H1 (cell line): ENCODE results near the gene OCLN. TPM values are rescaled to one million over a fixed set of nuclear protein-coding genes. Genes with fewer than 3 reads are reported as not detected.
"Not testable (repeated sequence)": the region's sequence is repeated elsewhere in the genome, so short reads cannot be mapped to it uniquely, and the experiment has no call there.

ENCODE experiments used
- CTCF ChIA-PET: fragments of 300-600 bp; sonication (Branson Sonifier 250); formaldehyde crosslinking; loops from one replicate; lab custom pipeline; 2021; ENCODE audit not compliant: partially characterized antibody; lab: Charles Lee
- POLR2A ChIA-PET: fragments of 300-600 bp; sonication (Branson Sonifier 250); formaldehyde crosslinking; loops from one replicate; lab custom pipeline; 2021; ENCODE audit warnings: inconsistent platforms; ENCODE audit not compliant: partially characterized antibody; lab: Charles Lee
- DNase-seq, 2 experiments: peaks; one replicate each; pipeline versions ENCODE4 v3.0.0 to v3.0.0-alpha.2; 2010 to 2022; ENCODE audit warnings: low spot score in 2 of 2, low read depth in 1 of 2, mixed read lengths in 1 of 2
- FAIRE-seq: peaks from 2 replicates; lab custom pipeline; 2011; peaks lifted over from hg19 to GRCh38; lab: Jason Lieb, UNC
- H2AFZ ChIP-seq: 2 replicates; pipeline ENCODE4 v1.8.1; 2012; ENCODE audit warnings: low read length, inconsistent platforms
- H2AK5ac ChIP-seq: 2 replicates; pipeline ENCODE4 v1.6.1; 2013; ENCODE audit warnings: low read depth, low read length
- H2BK120ac ChIP-seq: replicated peaks from 2 replicates; pipeline ENCODE3; 2013; ENCODE audit warnings: low read depth, low read length, inconsistent platforms
- H2BK12ac ChIP-seq: 2 replicates; pipeline ENCODE4 v1.6.1; 2013; ENCODE audit warnings: low read depth, low read length
- H2BK15ac ChIP-seq: 2 replicates; pipeline ENCODE4 v1.6.1; 2013; ENCODE audit warnings: low read length
- H2BK20ac ChIP-seq: 2 replicates; pipeline ENCODE4 v1.6.1; 2013; ENCODE audit warnings: low read length
- H2BK5ac ChIP-seq: 2 replicates; pipeline ENCODE4 v1.6.1; 2013; ENCODE audit warnings: low read depth, low read length
- H3K14ac ChIP-seq: 2 replicates; pipeline ENCODE4 v1.6.1; 2013; ENCODE audit warnings: inconsistent platforms; ENCODE audit not compliant: insufficient read length
- H3K18ac ChIP-seq: 2 replicates; pipeline ENCODE4 v1.6.1; 2013; ENCODE audit warnings: low read length; ENCODE audit errors: extremely low read depth
- H3K23ac ChIP-seq: 2 replicates; pipeline ENCODE4 v1.6.1; 2013; ENCODE audit warnings: inconsistent platforms; ENCODE audit not compliant: insufficient read length
- H3K23me2 ChIP-seq: 2 replicates; pipeline ENCODE4 v1.6.1; 2013; ENCODE audit warnings: low read depth, low read length
- H3K27ac ChIP-seq: 2 replicates; pipeline ENCODE4 v1.6.1; 2011; ENCODE audit warnings: low read depth, low read length, inconsistent platforms
- H3K27me3 ChIP-seq, 4 experiments: replicated peaks in 1 of 4; 1 replicate in 1 of 4; 2 replicates in 3 of 4; pipeline versions ENCODE4 v1.6.1 to v1.8.1; 2011 to 2013; ENCODE audit warnings: low read length in 3 of 4, mild to moderate bottlenecking in 3 of 4, inconsistent platforms in 2 of 4, mixed read lengths in 2 of 4, moderate library complexity in 1 of 4; ENCODE audit not compliant: control insufficient read depth in 3 of 4, insufficient read depth in 3 of 4; ENCODE audit errors: extremely low read depth in 1 of 4
- H3K36me3 ChIP-seq, 4 experiments: 2 replicates each; pipeline versions ENCODE4 v1.6.1 to v1.8.1; 2011 to 2013; ENCODE audit warnings: mild to moderate bottlenecking in 4 of 4, low read length in 3 of 4, moderate library complexity in 2 of 4, control low read depth in 1 of 4, inconsistent platforms in 1 of 4; ENCODE audit not compliant: insufficient read depth in 4 of 4, control insufficient read depth in 2 of 4
- H3K4ac ChIP-seq: replicated peaks from 2 replicates; pipeline ENCODE3; 2013; ENCODE audit warnings: low read length, low read depth, mixed read lengths, inconsistent platforms; ENCODE audit not compliant: insufficient read length
- H3K4me1 ChIP-seq, 4 experiments: replicated peaks in 1 of 4; 1 replicate in 1 of 4; 2 replicates in 3 of 4; pipeline versions ENCODE4 v1.6.1 to v1.8.1; 2011 to 2013; ENCODE audit warnings: low read length in 3 of 4, inconsistent platforms in 2 of 4, mixed read lengths in 1 of 4; ENCODE audit not compliant: insufficient read depth in 4 of 4, control insufficient read depth in 3 of 4
- H3K4me2 ChIP-seq, 2 experiments: 2 replicates each; pipeline versions ENCODE4 v1.6.1 to v1.8.1; 2011 to 2013; ENCODE audit warnings: low read depth in 2 of 2, low read length in 2 of 2, control low read depth in 1 of 2, inconsistent platforms in 1 of 2, mild to moderate bottlenecking in 1 of 2; ENCODE audit not compliant: insufficient read depth in 1 of 2
- H3K4me3 ChIP-seq, 4 experiments: fragments of 200-600, 300-600 bp in 1 of 4; sonication (generic), shearing (Covaris generic), sonication (Bioruptor Twin) in 1 of 4; 2 replicates each; pipeline versions ENCODE4 v1.5.1 to v1.8.1; 2011 to 2016; ENCODE audit warnings: low read length in 4 of 4, low read depth in 3 of 4, control low read depth in 2 of 4, inconsistent platforms in 2 of 4, mild to moderate bottlenecking in 2 of 4, mixed read lengths in 1 of 4, moderate library complexity in 1 of 4; ENCODE audit not compliant: insufficient read depth in 2 of 4; ENCODE audit errors: extremely low read depth in 1 of 4
- H3K56ac ChIP-seq: replicated peaks from 2 replicates; pipeline ENCODE3; 2013; ENCODE audit warnings: low read depth, mild to moderate bottlenecking, mixed read lengths, low read length, inconsistent platforms; ENCODE audit not compliant: insufficient read length
- H3K79me1 ChIP-seq: 2 replicates; pipeline ENCODE4 v1.6.1; 2013; ENCODE audit warnings: low read depth, low read length, control low read depth
- H3K79me2 ChIP-seq, 2 experiments: 2 replicates each; pipeline versions ENCODE4 v1.6.1 to v1.8.1; 2012 to 2013; ENCODE audit warnings: low read length in 2 of 2, mild to moderate bottlenecking in 2 of 2, inconsistent platforms in 1 of 2; ENCODE audit not compliant: insufficient read depth in 2 of 2, control insufficient read depth in 1 of 2
- H3K9ac ChIP-seq, 4 experiments: replicated peaks in 1 of 4; 1 replicate in 1 of 4; 2 replicates in 3 of 4; pipeline versions ENCODE4 v1.6.1 to v1.8.1; 2011 to 2013; ENCODE audit warnings: low read depth in 3 of 4, low read length in 3 of 4, control low read depth in 2 of 4, mild to moderate bottlenecking in 2 of 4, moderate library complexity in 2 of 4, inconsistent platforms in 1 of 4; ENCODE audit errors: extremely low read depth in 1 of 4
- H3K9me3 ChIP-seq, 2 experiments: 2 replicates each; pipeline versions ENCODE4 v1.6.1 to v1.8.1; 2012 to 2013; ENCODE audit warnings: mild to moderate bottlenecking in 2 of 2, moderate library complexity in 2 of 2, control low read depth in 1 of 2, inconsistent platforms in 1 of 2, low read depth in 1 of 2, low read length in 1 of 2, mixed read lengths in 1 of 2; ENCODE audit not compliant: insufficient read depth in 2 of 2
- H4K20me1 ChIP-seq, 2 experiments: replicated peaks in 1 of 2; 2 replicates each; pipeline versions ENCODE3 to v1.8.1; 2011 to 2013; ENCODE audit warnings: inconsistent platforms in 2 of 2, low read length in 2 of 2, mild to moderate bottlenecking in 1 of 2; ENCODE audit not compliant: insufficient read depth in 2 of 2, control insufficient read depth in 1 of 2
- H4K5ac ChIP-seq: 2 replicates; pipeline ENCODE4 v1.6.1; 2013; ENCODE audit warnings: low read length, low read depth, mixed read lengths, inconsistent platforms; ENCODE audit not compliant: insufficient read length
- H4K8ac ChIP-seq: 2 replicates; pipeline ENCODE4 v1.8.0; 2013; ENCODE audit warnings: mild to moderate bottlenecking, moderate library complexity, low read length, inconsistent platforms; ENCODE audit not compliant: insufficient read depth; ENCODE audit errors: extremely low read depth
- H4K91ac ChIP-seq: replicated peaks from 2 replicates; pipeline ENCODE3; 2013; ENCODE audit warnings: low read length, mixed read lengths, inconsistent platforms; ENCODE audit not compliant: insufficient read length
- POLR2AphosphoS5 ChIP-seq: IDR thresholded peaks from 2 replicates; pipeline ENCODE4 v1.6.1; 2011; ENCODE audit warnings: low read depth, low read length
- WGBS, 2 experiments: shearing (Covaris generic) in 1 of 2; methylation state at CpG; one replicate each; pipeline versions ENCODE4 v1.1.6 to v1.1.7; 2013 to 2015; ENCODE audit warnings: low lambda C conversion rate in 2 of 2, mixed read lengths in 2 of 2, inconsistent platforms in 1 of 2, low coverage in 1 of 2, missing lambda C conversion rate in 1 of 2; ENCODE audit not compliant: insufficient replicate concordance in 2 of 2, insufficient coverage in 1 of 2, insufficient read length in 1 of 2; ENCODE audit errors: extremely low coverage in 1 of 2, missing lambda C conversion rate in 1 of 2; 5-methylcytosine and 5-hydroxymethylcytosine counted together
- polyA plus RNA-seq, 7 experiments: library from polyadenylated mRNA; depleted of rRNA in 3 of 7; stranded (reverse) in 5 of 7; unstranded in 2 of 7; fragments of >200 nt in 5 of 7; fragments of 200-250 nt in 2 of 7; gene quantifications; 1 replicate in 5 of 7; 2 replicates in 1 of 7; 4 replicates in 1 of 7; pipeline versions ENCODE4 v1.2.1 to v1.2.3, GENCODE V29; 2011 to 2013; ENCODE audit warnings: missing spikeins in 2 of 7, mixed read lengths in 2 of 7
- total RNA-seq: library from RNA; stranded (reverse); fragmentation: NEBNext Ultra II Directional; extraction: Animal tissue kit (Norgen Biotek cat#: 25700); gene quantifications from 2 replicates; pipeline ENCODE4 v1.2.1, GENCODE V29; 2021
- TF ChIP-seq, protein P1 (sequence below): IDR thresholded peaks from 2 replicates; pipeline ENCODE4 v1.6.1; 2012; ENCODE audit warnings: inconsistent platforms

The OCLN gene
- total and polyA plus RNA-seq, 2 of the 8 experiments (the other 6 are each of a cell fraction or from before 2014, with no cell fraction given) = 27.9 to 85.5 TPM

DNA sequence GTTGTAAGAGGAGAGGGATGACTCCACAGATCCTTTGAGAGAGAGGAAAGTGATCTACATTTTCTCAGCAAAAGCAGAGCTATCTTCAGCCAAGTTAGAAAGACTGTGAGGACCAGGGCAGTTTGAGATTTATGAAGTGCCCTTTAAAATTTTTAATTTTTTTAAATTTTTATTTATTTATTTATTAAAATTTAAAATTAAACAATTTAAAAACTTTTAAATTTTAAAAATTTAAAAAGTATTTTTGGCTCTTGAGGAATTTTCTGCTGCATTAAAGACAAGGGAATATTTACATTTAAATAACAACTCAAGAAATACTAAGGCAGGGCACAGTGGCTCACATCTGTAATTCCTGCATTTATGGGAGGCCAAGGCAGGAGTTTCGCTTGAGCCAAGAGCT is 30.4 kb upstream of the OCLN start (continued):
- TF ChIP-seq POLR2AphosphoS5 = no peak
- TF ChIP-seq, protein P1, sequence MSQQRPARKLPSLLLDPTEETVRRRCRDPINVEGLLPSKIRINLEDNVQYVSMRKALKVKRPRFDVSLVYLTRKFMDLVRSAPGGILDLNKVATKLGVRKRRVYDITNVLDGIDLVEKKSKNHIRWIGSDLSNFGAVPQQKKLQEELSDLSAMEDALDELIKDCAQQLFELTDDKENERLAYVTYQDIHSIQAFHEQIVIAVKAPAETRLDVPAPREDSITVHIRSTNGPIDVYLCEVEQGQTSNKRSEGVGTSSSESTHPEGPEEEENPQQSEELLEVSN = no peak

- DNase-seq, H3K9me3 ChIP-seq, H3K4me2 ChIP-seq, H2AFZ ChIP-seq, H4K5ac ChIP-seq, H3K14ac ChIP-seq, FAIRE-seq, H3K27ac ChIP-seq, H2BK15ac ChIP-seq, H3K18ac ChIP-seq, H2BK120ac ChIP-seq, H3K23ac ChIP-seq, H2BK5ac ChIP-seq, H3K36me3 ChIP-seq, H3K79me2 ChIP-seq, H4K8ac ChIP-seq, H3K4me1 ChIP-seq, H3K23me2 ChIP-seq, H4K20me1 ChIP-seq, H3K56ac ChIP-seq, H2BK12ac ChIP-seq, H2AK5ac ChIP-seq, H3K4ac ChIP-seq, H3K4me3 ChIP-seq, H3K27me3 ChIP-seq, H3K79me1 ChIP-seq, H4K91ac ChIP-seq, POLR2A ChIA-PET, H3K9ac ChIP-seq, H2BK20ac ChIP-seq: not testable (repeated sequence)
- WGBS, 2 experiments = 90% methylated on average over 3 of the region's 3 CpGs; no CpG with 5 or more reads in 1 of the 2 experiments
- CTCF ChIA-PET = interaction anchor here (0.6 kb wide), 1 partner anchor 1450 kb away, joined by 3 read pairs; no protein-coding TSS in a partner anchor
These were observed 26.2 kb upstream of the OCLN start for GRCh38 chr5:69466375-69466774.
